SK-N-SH (cell line): ENCODE results near the gene TTC16. TPM values are rescaled to one million over a fixed set of nuclear protein-coding genes. Genes with fewer than 3 reads are reported as not detected.

Experiments used
- CTCF ChIA-PET: fragments of 300-600, 350-600 bp; formaldehyde crosslinking; extraction: SDS; loops from one replicate; lab custom pipeline; 2021; lab: Yijun Ruan, JAX
- POLR2A ChIA-PET: fragments of 350-600 bp; sonication (Branson Sonifier 250); formaldehyde crosslinking; extraction: SDS; loops from one replicate; lab custom pipeline; 2020; ENCODE audit warnings: antibody characterized with exemption, inconsistent platforms; lab: Yijun Ruan, JAX
- DNase-seq: peaks from one replicate; pipeline ENCODE4 v3.0.0; 2012
- H2AFZ ChIP-seq: fragments of 200-600 bp; sonication (generic); 2 replicates; pipeline ENCODE4 v1.8.1; 2016; ENCODE audit warnings: antibody characterized with exemption, mild to moderate bottlenecking, low read depth
- H3F3A ChIP-seq: fragments of 200-600 bp; sonication (generic); replicated peaks from 2 replicates; pipeline ENCODE3; 2016; ENCODE audit warnings: antibody characterized with exemption, mild to moderate bottlenecking; ENCODE audit not compliant: insufficient read depth
- H3K27ac ChIP-seq, 2 experiments: fragments of 200-500 bp in 1 of 2; fragments of 200-600 bp in 1 of 2; sonication (Bioruptor generic) in 1 of 2; sonication (generic), shearing (Covaris generic) in 1 of 2; 2 replicates each; pipeline versions ENCODE4 v1.5.1 to v1.6.1; 2014 to 2016; ENCODE audit warnings: low read depth in 2 of 2, inconsistent platforms in 1 of 2, low read length in 1 of 2, mild to moderate bottlenecking in 1 of 2, mixed read lengths in 1 of 2
- H3K27me3 ChIP-seq: fragments of 200-600 bp; sonication (generic), shearing (Covaris generic); 2 replicates; pipeline ENCODE4 v1.6.1; 2016; ENCODE audit warnings: mixed run types; ENCODE audit not compliant: insufficient read depth
- H3K36me3 ChIP-seq, 2 experiments: fragments of 200-500 bp in 1 of 2; fragments of 200-600 bp in 1 of 2; sonication (Bioruptor generic) in 1 of 2; sonication (generic) in 1 of 2; replicated peaks in 1 of 2; 2 replicates each; pipeline versions ENCODE3 to v1.5.1; 2014 to 2016; ENCODE audit warnings: low read length in 1 of 2, mild to moderate bottlenecking in 1 of 2; ENCODE audit not compliant: insufficient read depth in 2 of 2, control insufficient read depth in 1 of 2
- H3K4me1 ChIP-seq, 2 experiments: fragments of 200-500 bp in 1 of 2; fragments of 200-600 bp in 1 of 2; sonication (Bioruptor generic) in 1 of 2; sonication (generic), shearing (Covaris generic) in 1 of 2; 2 replicates each; pipeline versions ENCODE4 v1.5.1 to v1.6.1; 2014 to 2016; ENCODE audit warnings: low read depth in 1 of 2, low read length in 1 of 2, mixed run types in 1 of 2; ENCODE audit not compliant: insufficient read depth in 2 of 2, control insufficient read depth in 1 of 2
- H3K4me2 ChIP-seq: fragments of 200-600 bp; sonication (generic), shearing (Covaris generic); 2 replicates; pipeline ENCODE4 v1.6.1; 2017; ENCODE audit warnings: mixed run types
- H3K4me3 ChIP-seq, 2 experiments: fragments of 200-500 bp in 1 of 2; fragments of 200-600 bp in 1 of 2; sonication (Bioruptor generic) in 1 of 2; sonication (generic), shearing (Covaris generic) in 1 of 2; 2 replicates each; pipeline versions ENCODE4 v1.5.1 to v1.8.1; 2014 to 2016; ENCODE audit warnings: low read depth in 2 of 2, inconsistent platforms in 1 of 2, low read length in 1 of 2, mild to moderate bottlenecking in 1 of 2, mixed read lengths in 1 of 2, moderate library complexity in 1 of 2
- H3K79me2 ChIP-seq: fragments of 200-600 bp; sonication (generic); 2 replicates; pipeline ENCODE4 v1.8.1; 2017; ENCODE audit warnings: mild to moderate bottlenecking; ENCODE audit not compliant: insufficient read depth
- H3K9ac ChIP-seq: fragments of 200-600 bp; sonication (generic); 2 replicates; pipeline ENCODE4 v1.6.1; 2017; ENCODE audit warnings: mixed run types
- H3K9me2 ChIP-seq: fragments of 200-600 bp; sonication (generic); 2 replicates; pipeline ENCODE4 v1.6.1; 2017; ENCODE audit warnings: mixed run types
- H3K9me3 ChIP-seq: fragments of 200-600 bp; sonication (generic); 2 replicates; pipeline ENCODE4 v1.6.1; 2017; ENCODE audit warnings: mixed run types, mild to moderate bottlenecking, moderate library complexity
- H4K20me1 ChIP-seq: fragments of 200-600 bp; sonication (generic); 2 replicates; pipeline ENCODE4 v1.6.1; 2017; ENCODE audit warnings: mild to moderate bottlenecking, mixed run types; ENCODE audit not compliant: insufficient read depth
- CHD2 ChIP-seq: fragments of 150-350 bp; IDR thresholded peaks from 2 replicates; pipeline ENCODE4 v1.6.1; 2018; ENCODE audit warnings: low read length; ENCODE audit not compliant: partially characterized antibody
- EZH2phosphoT487 ChIP-seq: fragments of 200-600 bp; sonication (generic); IDR thresholded peaks from 2 replicates; pipeline ENCODE4 v1.6.1; 2017; ENCODE audit warnings: low read depth, mixed run types, mild to moderate bottlenecking, antibody characterized with exemption, moderate library complexity, borderline replicate concordance
- FOXJ3 ChIP-seq: sonication (generic); formaldehyde crosslinking; IDR thresholded peaks from 2 replicates; pipeline ENCODE4 v1.5.1; 2020; ENCODE audit warnings: mild to moderate bottlenecking, missing genetic modification reagents
- GATA2 ChIP-seq: sonication (generic); formaldehyde crosslinking; IDR thresholded peaks from 2 replicates; pipeline ENCODE4 v1.5.0; 2020; ENCODE audit warnings: mild to moderate bottlenecking, missing genetic modification reagents
- JUND ChIP-seq: IDR thresholded peaks from 2 replicates; pipeline ENCODE4 v1.4.0; 2012
- MEF2A ChIP-seq: IDR thresholded peaks from 2 replicates; pipeline ENCODE4 v1.4.0; 2012; ENCODE audit warnings: low read depth, borderline replicate concordance
- MXI1 ChIP-seq: IDR thresholded peaks from 2 replicates; pipeline ENCODE4 v1.6.1; 2012; ENCODE audit warnings: mild to moderate bottlenecking, low read depth, low read length, improper control_type of control experiment
- POLR2AphosphoS5 ChIP-seq: IDR thresholded peaks from 2 replicates; pipeline ENCODE4 v1.6.1; 2012; ENCODE audit warnings: low read depth, low read length
- RFX5 ChIP-seq: IDR thresholded peaks from 2 replicates; pipeline ENCODE4 v1.6.1; 2012; ENCODE audit warnings: mild to moderate bottlenecking, improper control_type of control experiment, low read length
- USF2 ChIP-seq: fragments of 150-350 bp; IDR thresholded peaks from 2 replicates; pipeline ENCODE4 v1.6.1; 2017; ENCODE audit warnings: antibody characterized with exemption, low read length, low read depth, borderline replicate concordance
- ZBTB33 ChIP-seq: IDR thresholded peaks from 2 replicates; pipeline ENCODE4 v1.4.0; 2012; ENCODE audit warnings: low read depth, borderline replicate concordance
- WGBS: methylation state at CpG from one replicate; pipeline ENCODE4 v1.1.6; 2017; ENCODE audit warnings: low lambda C conversion rate; 5-methylcytosine and 5-hydroxymethylcytosine counted together
- polyA plus RNA-seq, 3 experiments: library from polyadenylated mRNA; depleted of rRNA; stranded (reverse); fragments of >200 nt; gene quantifications; 2 replicates each; pipeline ENCODE4 v1.2.3, GENCODE V29; 2012
- TF ChIP-seq, protein P1 (sequence below): IDR thresholded peaks from 2 replicates; pipeline ENCODE4 v1.4.0; 2012; ENCODE audit warnings: low read depth, borderline replicate concordance

Gene TTC16
- polyA plus RNA-seq, 1 of the 3 experiments (the other 2 are of a cell fraction) = 0.05 TPM

DNA sequence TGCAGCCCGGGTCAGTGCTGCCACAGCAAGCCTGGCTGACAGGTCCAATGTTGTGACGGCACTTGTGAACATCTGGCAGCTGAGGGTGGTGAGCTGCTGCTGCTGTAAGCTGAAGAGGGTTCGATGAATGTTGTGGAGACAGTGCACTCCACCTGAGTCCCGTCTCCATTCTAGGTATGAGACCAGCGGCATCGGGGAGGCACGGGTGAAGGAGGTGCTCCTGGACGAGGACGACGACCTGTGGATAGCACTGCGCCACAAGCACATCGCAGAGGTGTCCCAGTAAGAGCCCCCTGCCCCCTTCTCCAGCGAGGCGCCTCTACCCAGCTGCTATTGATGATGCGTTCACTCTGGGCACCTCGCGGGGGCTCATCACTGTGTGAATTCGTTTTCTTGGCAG is 48.0 kb upstream of the TTC16 start:
- TF ChIP-seq CHD2 = no peak
- no peak for TF ChIP-seq EZH2phosphoT487
- no peak for TF ChIP-seq MEF2A
- no peak for TF ChIP-seq FOXJ3 (CRISPR knock-in tag)
- TF ChIP-seq MXI1 = no peak
- no peak for TF ChIP-seq ZBTB33
- no peak for TF ChIP-seq POLR2AphosphoS5
- TF ChIP-seq USF2 = no peak
- TF ChIP-seq, all 33 proteins: peak for 0
- Histone ChIP-seq H3K36me3 (peaks cover 36 to 47% of the 10 kb centered on the region in 2 experiments), H3K4me1 (peaks cover 0 to 44% of the 10 kb centered on the region in 2 experiments; a peak in 2 of 4 replicates), H3K27me3 (no peaks in the 10 kb centered on the region), H4K20me1 (no peaks in the 10 kb centered on the region), H3F3A (peaks cover 4% of the 10 kb centered on the region), H3K27ac (no peak overlapping the region; a peak in 1 of 4 replicates), H3K4me2 (no peak overlapping the region), H2AFZ (no peak overlapping the region), H3K79me2 (no peaks in the 10 kb centered on the region), H3K9me3 (no peaks in the 10 kb centered on the region), H3K9ac (no peak overlapping the region), H3K9me2 (no peaks in the 10 kb centered on the region), H3K4me3 (no peak overlapping the region)
- DNase-seq = no peak
- ChIA-PET POLR2A (no interaction called here), CTCF (interaction anchor here (0.9 to 3.3 kb wide), 9 partner anchors 9 to 254 kb away, joined by 3 to 12 read pairs (median 5); partner anchors contain the start of genes CDK9 and TOR2A)
- 91% methylated on average over 11 of the region's 18 CpGs for WGBS

DNA sequence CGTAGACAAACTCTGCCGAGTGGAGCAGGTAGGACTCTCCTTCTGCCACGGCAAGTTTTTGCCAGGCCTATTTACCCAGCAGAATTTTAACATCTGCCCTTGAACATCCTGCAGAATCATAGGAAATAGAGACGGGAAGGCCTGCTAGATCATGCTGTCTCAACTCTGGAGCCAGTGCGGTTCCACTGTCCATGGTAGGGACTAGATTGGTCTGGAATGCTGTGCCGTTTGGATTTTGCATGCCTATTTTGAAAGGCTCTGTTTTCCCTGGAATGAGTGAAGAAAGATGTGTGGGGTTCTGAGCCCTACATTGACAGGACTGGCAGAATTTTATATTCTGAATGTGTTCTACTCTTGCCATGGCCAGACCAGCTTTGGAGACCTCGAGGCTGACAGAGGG is 42.6 kb upstream of the TTC16 start:
- Histone ChIP-seq H3K9me2 (no peaks in the 10 kb centered on the region), H3F3A (no peaks in the 10 kb centered on the region), H3K4me1 (no peaks in the 10 kb centered on the region), H3K27me3 (no peaks in the 10 kb centered on the region), H3K79me2 (no peaks in the 10 kb centered on the region), H3K36me3 (peaks cover 29 to 49% of the 10 kb centered on the region in 2 experiments), H3K4me2 (no peak overlapping the region), H3K27ac (no peak overlapping the region), H4K20me1 (no peaks in the 10 kb centered on the region), H3K9me3 (no peaks in the 10 kb centered on the region), H2AFZ (no peak overlapping the region), H3K4me3 (no peak overlapping the region), H3K9ac (no peak overlapping the region)
- TF ChIP-seq USF2 (no peak), RFX5 (no peak), GATA2 (no peak), JUND (no peak)
- TF ChIP-seq, protein P1, sequence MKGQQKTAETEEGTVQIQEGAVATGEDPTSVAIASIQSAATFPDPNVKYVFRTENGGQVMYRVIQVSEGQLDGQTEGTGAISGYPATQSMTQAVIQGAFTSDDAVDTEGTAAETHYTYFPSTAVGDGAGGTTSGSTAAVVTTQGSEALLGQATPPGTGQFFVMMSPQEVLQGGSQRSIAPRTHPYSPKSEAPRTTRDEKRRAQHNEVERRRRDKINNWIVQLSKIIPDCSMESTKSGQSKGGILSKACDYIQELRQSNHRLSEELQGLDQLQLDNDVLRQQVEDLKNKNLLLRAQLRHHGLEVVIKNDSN = no peak
- POLR2A ChIA-PET = no interaction called here
- WGBS = 91% methylated on average over 7 of the region's 7 CpGs
- CTCF ChIA-PET = no interaction called here
- DNase-seq = no peak
